ENCODE data around the gene HOMER3. TPM values are rescaled to one million over a fixed set of nuclear protein-coding genes. Genes with fewer than 3 reads are reported as not detected.

The HOMER3 gene
- polyA plus RNA-seq, 3 donors, result 56.2 to 72.4 (median 72.1) TPM

GRCh38 chr19:18889949-18890745, 50.9 kb downstream of the HOMER3 start:
- DNase-seq, result no peak

- DNase-seq, result no peak
Measured at GRCh38 chr19:18886972-18887371, 54.0 kb downstream of the HOMER3 start.

GRCh38 chr19:18883526-18884304, 57.3 kb downstream of the HOMER3 start:
- DNase-seq, result no peak

- DNase-seq, result no peak
Measured at GRCh38 chr19:18881491-18881890, 59.5 kb downstream of the HOMER3 start.

- no peak for DNase-seq
Measured at GRCh38 chr19:18879579-18880373, 61.2 kb downstream of the HOMER3 start.

Other genes starting within 250 kb of the HOMER3 start
- gene COMP, start 149.9 kb downstream of the HOMER3 start, polyA plus RNA-seq (ENCODE audit: insufficient read length in 3 of 3), result under 1 TPM; 0.10 to 0.56 (median 0.22) TPM
- gene UPF1, start 109.3 kb downstream of the HOMER3 start, polyA plus RNA-seq (ENCODE audit: insufficient read length in 3 of 3), result 10 to 100 TPM; 54.6 to 66.1 (median 63.8) TPM
- gene CERS1, start 45.1 kb downstream of the HOMER3 start, polyA plus RNA-seq (ENCODE audit: insufficient read length in 3 of 3), result 1 to 10 TPM; 6.2 to 7.8 (median 7.1) TPM
- 100 to 1,000 TPM; 118 to 145 (median 140) TPM for gene COPE, start 21.8 kb downstream of the HOMER3 start, polyA plus RNA-seq (ENCODE audit: insufficient read length in 3 of 3)
- 10 to 100 TPM; 48.3 to 61.6 (median 57.4) TPM for gene DDX49, start 21.5 kb downstream of the HOMER3 start, polyA plus RNA-seq (ENCODE audit: insufficient read length in 3 of 3)
- 100 to 1,000 TPM in 2 of 3 donors, 10 to 100 TPM in 1; 71.5 to 127 (median 121) TPM for gene SUGP2, start 92.3 kb upstream of the HOMER3 start, polyA plus RNA-seq (ENCODE audit: insufficient read length in 3 of 3)
- 10 to 100 TPM; 34.7 to 41.6 (median 40.8) TPM for gene ARMC6, start 92.4 kb upstream of the HOMER3 start, polyA plus RNA-seq (ENCODE audit: insufficient read length in 3 of 3)
- gene SLC25A42, start 122.8 kb upstream of the HOMER3 start, polyA plus RNA-seq (ENCODE audit: insufficient read length in 3 of 3), result 10 to 100 TPM; 22.3 to 26.8 (median 22.9) TPM
- 10 to 100 TPM; 39.3 to 45.5 (median 39.5) TPM for gene TMEM161A, start 197.3 kb upstream of the HOMER3 start, polyA plus RNA-seq (ENCODE audit: insufficient read length in 3 of 3)
- gene MEF2B, start 229.0 kb upstream of the HOMER3 start, polyA plus RNA-seq (ENCODE audit: insufficient read length in 3 of 3), result 1 to 10 TPM; 2.4 to 3.2 (median 3.0) TPM